HG02943 (cell line): ENCODE measurements around the gene R3HDM1.
A peak's percentile ranks its signal among the peaks of the same experiment; 100 is the strongest.
"Not testable (repeated sequence)": the region's sequence is repeated elsewhere in the genome, so short reads cannot be mapped to it uniquely, and the experiment has no call there.

Source experiments
- ATAC-seq: cut with Tn5 transposase; IDR thresholded peaks from one replicate; pipeline ENCODE4 v1.9.1; 2021; ENCODE audit warnings: mild to moderate bottlenecking, low read depth, moderate library complexity; ENCODE audit not compliant: unreplicated experiment

The R3HDM1 gene

GRCh38 chr2:135701442-135701841 is 170.2 kb downstream of the R3HDM1 start:
- no peak for ATAC-seq

DNA sequence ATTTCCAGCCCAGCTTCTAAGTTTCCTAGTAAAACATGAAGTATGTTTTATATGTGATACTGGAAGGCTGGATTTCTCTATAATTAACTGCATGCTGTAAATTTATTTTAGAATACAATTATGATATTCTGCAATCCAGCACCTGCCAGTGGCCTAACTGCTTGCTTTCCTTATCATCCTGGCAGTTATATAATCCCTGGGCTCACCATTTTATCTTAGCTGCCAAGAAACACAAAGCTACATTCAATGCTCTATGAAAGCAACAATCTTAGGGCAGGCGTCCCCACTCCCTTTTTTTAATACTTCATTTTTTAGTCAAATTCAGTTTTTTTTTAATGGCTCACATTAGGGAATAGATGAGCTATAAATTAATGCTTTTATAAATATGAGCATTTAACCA is 172.0 kb downstream of the R3HDM1 start:
- ATAC-seq = no peak

DNA sequence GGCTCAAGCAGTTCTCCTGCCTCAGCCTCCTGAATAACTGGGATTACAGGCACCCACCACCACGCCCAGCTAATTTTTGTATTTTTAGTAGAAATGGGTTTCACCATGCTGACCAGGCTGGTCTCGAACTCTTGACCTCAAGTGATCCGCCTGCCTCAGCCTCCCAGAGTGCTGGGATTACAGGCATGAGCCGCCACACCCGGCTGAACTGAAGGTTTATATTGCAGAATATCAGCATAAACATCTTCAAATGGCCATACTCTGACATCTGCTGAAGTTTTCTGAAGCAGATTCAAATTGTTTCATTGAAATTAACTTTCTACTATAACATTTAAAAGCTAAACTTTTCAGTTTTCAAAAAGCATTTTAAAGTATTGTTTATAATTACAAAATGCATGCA is 172.8 kb downstream of the R3HDM1 start:
- not testable (repeated sequence) for ATAC-seq

- ATAC-seq = no peak
Observed at GRCh38 chr2:135708159-135708558, 176.9 kb downstream of the R3HDM1 start.

- no peak for ATAC-seq
Observed at GRCh38 chr2:135709992-135710391, 178.7 kb downstream of the R3HDM1 start.

- not testable (repeated sequence) for ATAC-seq
Observed at GRCh38 chr2:135715086-135715485, 183.8 kb downstream of the R3HDM1 start.

- ATAC-seq = no peak
Observed at GRCh38 chr2:135728064-135728743, 196.9 kb downstream of the R3HDM1 start.

- ATAC-seq = no peak
Observed at GRCh38 chr2:135732561-135732960, 201.3 kb downstream of the R3HDM1 start.

DNA sequence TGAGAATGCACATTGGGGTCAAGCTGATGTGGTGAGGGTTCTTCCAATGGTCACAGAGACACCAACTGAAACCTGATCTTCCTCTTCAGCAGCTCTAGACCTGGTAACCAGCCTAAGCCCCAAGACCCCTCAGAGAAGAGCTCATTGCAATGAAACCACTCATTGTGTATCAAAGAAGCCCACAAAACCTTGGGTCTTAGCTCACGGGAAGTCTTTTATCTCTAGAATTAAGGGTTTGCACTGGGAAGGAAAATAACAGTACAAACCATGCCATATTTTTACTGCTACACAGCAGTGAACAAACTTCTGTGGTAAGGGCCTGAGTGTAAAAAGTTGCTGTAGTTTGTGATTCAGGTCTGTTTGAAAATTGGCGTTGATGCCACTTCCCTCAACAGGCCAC is 201.8 kb downstream of the R3HDM1 start:
- ATAC-seq = no peak

DNA sequence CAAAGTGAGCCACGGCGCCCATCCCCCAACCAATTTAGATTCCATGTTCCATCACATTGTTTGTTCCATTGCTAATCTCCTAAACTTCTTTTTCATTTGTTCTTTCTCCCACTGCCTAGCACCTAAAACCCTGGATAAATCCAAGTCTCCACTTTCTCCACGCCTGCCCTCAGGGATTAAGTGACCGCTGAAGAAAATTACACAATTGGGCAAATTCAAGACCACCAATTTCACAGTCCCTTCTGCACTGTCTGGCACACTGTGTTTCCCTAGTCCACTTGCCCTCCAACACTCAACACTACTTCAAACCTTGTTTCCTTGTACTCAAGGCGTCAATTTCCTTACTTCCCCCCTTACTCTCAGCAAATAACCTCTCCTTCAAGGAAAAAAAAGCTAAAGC is 205.3 kb downstream of the R3HDM1 start:
- no peak for ATAC-seq

DNA sequence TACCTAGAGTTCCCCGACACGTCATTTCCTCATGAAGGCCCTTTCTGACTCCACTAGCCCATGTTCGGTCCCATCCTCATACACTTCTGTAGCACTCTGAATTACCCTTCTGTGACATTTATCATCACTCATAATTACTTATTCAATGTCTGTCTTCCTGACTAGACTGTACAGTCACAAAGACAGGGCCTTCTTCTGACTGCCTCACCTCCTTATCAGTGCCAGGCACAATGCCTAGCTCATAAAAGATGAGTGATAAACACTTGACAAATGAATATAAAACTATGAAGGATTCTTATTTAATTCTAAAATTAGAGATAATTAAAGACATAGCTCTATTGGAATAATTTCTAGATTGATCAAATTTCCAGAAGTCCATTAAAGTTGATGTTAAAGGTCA is 208.9 kb downstream of the R3HDM1 start:
- ATAC-seq = no peak

- no peak for ATAC-seq
Observed at GRCh38 chr2:135741043-135741394, 209.7 kb downstream of the R3HDM1 start.

GRCh38 chr2:135741395-135742324 is 210.4 kb downstream of the R3HDM1 start, which contains the start of gene UBXN4:
Gene UBXN4, plus strand, starts transcription at chr2:135741855. Its CDS starts 75 bp downstream, at chr2:135741930.
- ATAC-seq = peak; percentile 84

- ATAC-seq = peak; percentile 24
Observed at GRCh38 chr2:135742325-135742757, 211.1 kb downstream of the R3HDM1 start.

- no peak for ATAC-seq
Observed at GRCh38 chr2:135743860-135744259, 212.6 kb downstream of the R3HDM1 start.

DNA sequence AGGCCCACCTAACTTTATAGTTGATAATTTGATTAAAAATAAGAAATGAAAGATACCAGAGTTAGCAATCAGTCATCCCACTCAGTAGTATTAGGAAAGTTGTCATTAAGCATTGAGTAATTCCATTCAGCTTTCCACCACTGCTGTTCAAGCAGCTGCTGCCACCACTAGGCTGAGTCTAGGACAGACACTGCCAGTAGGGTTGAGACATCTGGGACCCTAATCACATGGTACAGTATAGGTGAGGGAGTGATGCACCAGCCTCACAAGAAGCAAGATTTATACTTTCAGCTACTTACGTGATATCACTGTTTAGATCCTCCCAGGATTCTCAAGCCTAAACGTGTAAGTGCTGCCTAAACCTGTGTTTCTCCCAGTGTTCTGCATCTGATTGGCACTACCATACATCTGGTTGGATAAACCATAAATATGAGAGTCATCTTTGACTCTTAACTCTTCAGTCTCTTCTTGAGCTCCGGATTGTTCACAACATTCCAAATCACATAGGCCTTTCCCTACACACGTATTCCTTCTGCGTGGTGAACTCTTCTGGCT is 213.6 kb downstream of the R3HDM1 start:
- ATAC-seq = no peak

- no peak for ATAC-seq
Observed at GRCh38 chr2:135745545-135745944, 214.3 kb downstream of the R3HDM1 start.

- no peak for ATAC-seq
Observed at GRCh38 chr2:135755573-135755972, 224.3 kb downstream of the R3HDM1 start.

DNA sequence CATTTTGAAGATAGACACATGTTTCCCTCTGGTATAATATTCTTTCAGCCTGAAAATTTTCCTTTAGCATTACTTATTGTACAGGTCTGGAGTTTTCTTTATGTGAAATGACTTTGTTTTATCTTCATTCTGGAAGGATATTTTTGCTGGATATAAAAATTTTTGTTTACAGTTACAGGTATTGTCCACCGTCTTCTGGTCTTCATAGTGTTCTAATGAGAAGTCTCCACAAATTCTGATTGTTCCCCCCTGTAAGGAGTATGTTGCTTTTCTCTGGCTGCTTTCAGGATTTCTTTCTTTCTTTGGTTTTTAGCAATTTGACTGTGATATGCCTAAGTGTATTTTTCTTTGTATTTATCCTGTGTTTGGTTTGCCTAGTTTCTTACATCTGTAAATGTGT is 225.4 kb downstream of the R3HDM1 start:
- no peak for ATAC-seq

DNA sequence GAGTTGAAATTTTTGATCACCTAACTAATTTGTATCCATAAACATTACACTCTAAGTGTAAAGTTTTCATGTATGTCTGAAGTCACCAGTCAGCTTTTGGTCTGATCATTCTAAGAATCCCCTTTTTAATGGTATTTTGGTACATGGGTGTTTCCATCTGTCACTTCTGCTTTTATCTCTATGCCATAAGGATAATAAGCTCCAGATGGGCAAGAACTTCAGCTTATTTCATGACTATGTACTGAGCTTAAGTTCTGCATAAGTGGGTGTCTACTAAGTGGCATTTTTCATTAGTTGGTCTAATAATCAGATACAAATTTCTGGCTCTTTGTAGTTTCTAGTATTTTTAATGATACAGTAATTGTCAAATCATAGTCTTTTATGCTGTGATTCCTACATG is 230.7 kb downstream of the R3HDM1 start:
- ATAC-seq = no peak

DNA sequence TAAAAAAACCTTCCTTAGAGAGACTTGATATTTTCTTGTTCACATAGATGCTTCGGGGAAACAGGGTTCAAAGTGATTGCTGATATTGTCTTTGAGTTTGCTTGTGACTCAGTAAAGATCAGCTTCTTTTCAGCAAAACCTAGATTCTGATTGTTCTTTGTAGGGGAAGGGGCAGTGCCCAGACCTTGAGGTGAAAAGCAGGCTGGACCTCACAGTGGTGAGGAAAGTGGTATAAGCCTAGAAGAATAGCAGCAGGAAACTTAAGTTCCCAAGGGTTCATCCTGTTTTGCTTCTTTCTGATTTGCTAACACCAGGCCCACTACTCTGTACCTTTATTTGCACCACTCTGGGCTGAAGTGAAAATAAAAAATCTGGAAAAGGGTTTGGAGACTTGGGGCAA is 231.2 kb downstream of the R3HDM1 start:
- no peak for ATAC-seq
